OCI-M1 (cell line): Measurements from ENCODE around the gene ATXN1.
"Not testable (repeated sequence)": the region's sequence is repeated elsewhere in the genome, so short reads cannot be mapped to it uniquely, and the experiment has no call there.

ENCODE experiments used
- DNase-seq: peaks from one replicate; lab custom pipeline; 2025; lab: John Stamatoyannopoulos, UW

ATXN1 gene

DNA sequence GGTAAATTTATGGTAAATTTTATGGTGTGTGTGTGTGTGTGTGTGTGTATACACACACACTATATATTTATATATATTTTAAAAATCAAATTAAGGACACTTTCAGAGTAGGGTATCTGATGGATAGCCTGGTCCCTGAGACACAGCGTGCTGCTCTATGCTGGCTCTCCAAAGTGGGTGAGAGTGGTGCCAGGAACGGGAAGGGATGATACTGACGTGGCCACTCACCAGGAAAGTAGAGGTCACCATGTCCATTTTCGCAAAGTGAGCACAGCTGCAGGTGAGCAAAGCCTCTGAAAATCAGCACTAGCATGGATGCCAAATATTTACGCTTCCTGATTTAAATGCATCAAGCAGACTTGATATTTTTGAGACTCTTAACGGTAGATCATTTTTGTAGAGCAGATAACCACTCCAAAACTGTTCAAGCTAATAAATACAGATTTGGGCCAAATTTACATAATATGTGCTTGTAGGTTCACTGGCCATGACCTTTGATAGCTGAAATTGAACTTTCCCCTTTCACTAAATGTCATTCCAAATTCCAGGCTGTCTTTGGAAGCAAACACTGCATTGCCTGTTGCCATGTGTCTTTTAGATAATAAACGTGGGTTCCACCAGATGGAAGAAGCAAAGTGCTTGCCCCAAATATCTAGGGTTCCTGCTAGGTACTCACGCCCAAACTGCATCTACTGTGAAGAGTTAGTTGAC is 116.6 kb downstream of the ATXN1 start:
- no peak for DNase-seq

GRCh38 chr6:16639684-16640480 is 121.4 kb downstream of the ATXN1 start:
- DNase-seq = no peak

DNA sequence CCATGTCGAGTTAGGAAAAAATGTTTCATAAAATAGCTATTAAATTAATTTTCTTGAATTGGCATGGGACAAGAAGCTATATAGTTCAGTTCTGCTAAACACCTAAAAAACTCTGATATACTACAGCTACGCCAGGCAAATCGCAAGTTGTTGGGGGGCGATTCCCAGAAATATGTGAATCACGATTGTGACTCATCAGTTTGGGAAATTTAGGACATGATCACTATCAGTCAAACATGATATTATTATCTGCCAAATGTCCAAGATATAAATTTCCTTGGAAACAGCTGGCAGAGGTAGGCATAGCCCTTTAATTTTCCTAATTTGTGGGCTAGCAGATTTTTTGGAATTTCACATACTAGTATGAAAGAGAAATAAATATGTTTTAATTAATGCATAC is 123.6 kb downstream of the ATXN1 start:
- DNase-seq = no peak

- DNase-seq = peak; percentile 19
Measured at GRCh38 chr6:16635810-16636602, 125.3 kb downstream of the ATXN1 start.

GRCh38 chr6:16635291-16635809 is 125.9 kb downstream of the ATXN1 start:
- no peak for DNase-seq

DNA sequence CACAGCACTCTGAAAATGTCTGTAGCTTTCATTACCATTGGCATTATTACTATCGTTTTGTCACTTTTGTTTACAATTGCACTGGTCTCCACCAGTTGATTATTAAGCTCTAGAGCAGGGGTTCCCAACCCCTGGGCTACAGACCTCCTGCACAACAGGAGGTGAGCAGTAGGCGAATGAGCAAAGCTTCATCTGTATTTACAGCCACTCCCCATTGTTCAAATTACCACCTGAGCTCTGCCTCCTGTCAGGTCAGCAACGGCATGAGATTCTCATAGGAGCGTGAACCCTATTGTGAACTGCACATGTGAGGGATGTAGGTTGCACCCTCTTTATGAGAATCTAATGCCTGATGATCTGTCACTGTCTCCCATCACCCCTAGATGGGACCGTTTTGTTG is 126.4 kb downstream of the ATXN1 start:
- DNase-seq = no peak

GRCh38 chr6:16633961-16634360 is 127.3 kb downstream of the ATXN1 start:
- no peak for DNase-seq

DNA sequence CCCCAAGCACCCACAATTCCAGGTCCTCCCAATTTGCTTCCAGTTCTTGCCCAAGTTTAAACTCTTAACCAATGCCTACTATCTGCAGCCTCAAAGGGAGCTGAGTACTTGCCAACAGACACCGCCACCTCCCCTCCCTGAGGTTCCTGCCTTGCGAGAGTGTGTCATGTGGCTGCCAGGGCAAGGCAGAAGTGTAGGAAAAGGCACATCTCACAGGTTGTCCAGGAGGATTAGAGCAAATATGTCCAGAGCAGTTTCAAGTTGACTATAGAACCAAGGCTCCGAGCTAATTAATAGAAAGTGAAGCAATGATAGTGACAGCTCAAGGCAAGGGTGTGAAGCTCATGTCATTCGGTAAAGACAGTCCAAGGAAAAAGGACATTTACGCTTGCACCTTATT is 127.8 kb downstream of the ATXN1 start:
- no peak for DNase-seq

GRCh38 chr6:16632101-16632500 is 129.2 kb downstream of the ATXN1 start:
- no peak for DNase-seq

DNA sequence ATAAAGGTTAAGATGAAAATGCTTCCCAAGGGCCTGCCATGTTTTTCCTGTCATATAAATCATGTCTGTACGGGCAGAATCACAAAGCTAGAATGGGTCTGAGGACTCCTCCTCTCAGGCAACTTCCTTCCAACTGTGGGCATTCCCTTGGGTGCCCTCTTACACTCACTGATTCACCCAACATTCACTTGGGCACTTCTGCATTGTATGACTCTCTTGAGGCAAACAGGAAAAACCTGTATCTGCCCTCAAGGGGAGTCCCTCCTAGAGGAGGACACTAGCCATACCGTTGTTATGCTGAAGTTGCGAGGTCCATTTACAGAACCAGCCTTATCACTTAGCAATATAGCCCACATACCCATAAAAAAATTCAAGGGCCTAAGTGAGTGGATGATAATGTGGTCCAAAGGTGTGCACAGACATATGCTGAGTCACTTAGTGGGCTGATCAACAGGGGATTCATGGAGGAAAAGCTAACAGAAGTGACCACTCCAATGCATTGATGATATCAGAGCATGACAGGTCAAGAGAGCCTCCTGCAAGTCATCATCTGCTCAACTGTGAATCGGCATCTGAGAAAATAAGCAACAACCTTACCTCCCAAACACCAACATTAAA is 131.1 kb downstream of the ATXN1 start:
- DNase-seq = no peak

DNA sequence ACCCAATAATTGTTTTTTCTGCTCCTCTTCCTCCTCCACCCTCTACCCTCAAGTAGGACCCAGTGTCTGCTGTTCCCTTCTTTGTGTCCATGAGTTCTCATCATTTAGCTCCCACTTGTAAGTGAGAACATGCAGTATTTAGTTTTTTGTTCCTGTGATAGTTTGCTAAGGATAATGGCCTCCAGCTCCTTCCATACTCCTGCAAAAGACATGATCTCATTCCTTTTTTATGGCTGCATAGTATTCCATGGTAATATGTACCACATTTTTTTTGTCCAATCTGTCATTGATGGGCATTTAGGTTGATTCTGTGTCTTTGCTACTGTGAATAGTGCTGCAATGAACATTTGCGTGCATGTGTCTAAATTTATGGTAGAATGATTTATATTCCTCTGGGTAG is 132.7 kb downstream of the ATXN1 start:
- DNase-seq = not testable (repeated sequence)

- DNase-seq = no peak
Measured at GRCh38 chr6:16626650-16627049, 134.6 kb downstream of the ATXN1 start.

GRCh38 chr6:16625291-16626265 is 135.7 kb downstream of the ATXN1 start:
- peak; percentile 23 for DNase-seq

GRCh38 chr6:16624636-16625290 is 136.5 kb downstream of the ATXN1 start:
- no peak for DNase-seq

DNA sequence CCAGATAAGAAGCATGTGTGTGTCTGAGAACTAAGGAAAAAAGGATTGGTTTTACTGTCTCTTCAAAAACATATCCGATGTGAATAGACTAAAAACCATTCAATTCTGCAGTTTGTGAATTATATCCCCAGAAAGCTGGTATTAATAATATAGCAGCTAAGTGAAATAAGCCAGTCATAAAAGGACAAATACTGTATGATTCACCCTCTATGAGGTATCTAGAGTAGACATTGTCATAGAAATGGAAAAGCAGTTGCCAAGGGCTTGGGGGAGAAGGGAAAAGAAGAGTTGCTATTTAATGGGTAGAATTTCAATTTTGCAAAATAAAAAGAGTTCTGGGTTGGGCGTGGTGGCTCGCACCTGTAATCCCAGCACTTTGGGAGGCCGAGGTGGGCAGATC is 137.5 kb downstream of the ATXN1 start:
- no peak for DNase-seq

GRCh38 chr6:16623029-16623653 is 138.1 kb downstream of the ATXN1 start:
- DNase-seq = peak; percentile 24

DNA sequence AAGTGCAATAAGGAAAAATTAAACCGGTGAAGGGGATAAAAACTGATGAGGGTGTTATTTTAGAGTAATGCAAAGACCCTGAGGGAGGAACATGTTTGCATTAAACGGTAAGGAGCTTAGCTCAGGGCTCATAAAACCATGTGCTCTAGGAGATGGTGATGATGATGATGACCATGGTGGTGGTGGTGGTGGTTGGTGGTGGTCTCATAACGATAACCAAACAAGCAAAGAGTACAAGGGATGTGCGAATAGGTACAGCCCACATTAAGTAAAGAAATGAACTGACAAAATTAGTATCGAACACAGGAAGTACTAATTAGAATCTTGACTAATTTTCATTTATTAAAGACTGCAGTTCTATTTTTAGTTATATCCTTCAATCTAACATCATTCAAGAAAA is 139.1 kb downstream of the ATXN1 start:
- no peak for DNase-seq

- DNase-seq = no peak
Measured at GRCh38 chr6:16621002-16621401, 140.3 kb downstream of the ATXN1 start.

- DNase-seq = no peak
Measured at GRCh38 chr6:16619777-16620176, 141.5 kb downstream of the ATXN1 start.

DNA sequence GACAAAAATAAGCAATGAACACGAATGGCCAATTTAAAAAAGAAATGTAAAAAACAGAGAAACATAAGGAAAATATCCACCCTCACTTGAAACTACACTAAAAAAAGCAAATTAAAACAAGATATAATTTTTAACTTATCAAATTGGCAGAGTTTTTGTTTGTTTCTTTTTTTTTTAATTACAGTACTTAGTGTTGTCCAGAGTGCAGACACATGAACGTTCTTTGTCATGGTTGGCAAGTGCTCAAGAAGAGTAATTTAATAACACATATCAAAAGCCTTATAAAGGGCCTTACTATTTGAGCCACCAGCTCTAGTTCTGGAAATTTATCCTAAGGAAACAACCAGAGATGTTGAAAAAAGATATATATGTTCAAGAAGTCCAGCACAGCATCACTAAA is 142.3 kb downstream of the ATXN1 start:
- DNase-seq = no peak
